Central memory CD8-positive, alpha-beta T cell (primary cell): Measurements from ENCODE around the gene UCP2.
A peak's percentile ranks its signal among the peaks of the same experiment; 100 is the strongest.

Experiments used
- ATAC-seq: fragments of 150-1000 bp; cut with Tn5 transposase; replicated peaks from 2 replicates; pipeline ENCODE4 v1.10.0; 2022; ENCODE audit warnings: mild to moderate bottlenecking, moderate FRiP score, moderate number of reproducible peaks; ENCODE audit not compliant: poor library complexity, severe bottlenecking; ENCODE audit errors: extremely low read depth
- DNase-seq, 2 donors: peaks; one replicate each; pipeline ENCODE4 v3.0.0; 2021; ENCODE audit warnings: low spot score in 2 of 2
- H3K27ac Mint-ChIP-seq: one replicate; pipeline ENCODE4 v1.8.0; 2022; ENCODE audit warnings: low read depth, mild to moderate bottlenecking, moderate library complexity, mixed read lengths
- H3K27me3 Mint-ChIP-seq: one replicate; pipeline ENCODE4 v1.8.0; 2022; ENCODE audit warnings: mixed read lengths
- H3K36me3 Mint-ChIP-seq: one replicate; pipeline ENCODE4 v1.8.0; 2022; ENCODE audit warnings: mild to moderate bottlenecking, moderate library complexity, mixed read lengths; ENCODE audit not compliant: insufficient read depth
- H3K4me1 Mint-ChIP-seq: one replicate; pipeline ENCODE4 v1.8.0; 2022; ENCODE audit warnings: mixed read lengths
- H3K4me3 Mint-ChIP-seq: one replicate; pipeline ENCODE4 v1.8.0; 2022; ENCODE audit warnings: mild to moderate bottlenecking, moderate library complexity, mixed read lengths
- H3K9me3 Mint-ChIP-seq: one replicate; pipeline ENCODE4 v1.8.0; 2022; ENCODE audit warnings: mixed read lengths

UCP2 gene

DNA sequence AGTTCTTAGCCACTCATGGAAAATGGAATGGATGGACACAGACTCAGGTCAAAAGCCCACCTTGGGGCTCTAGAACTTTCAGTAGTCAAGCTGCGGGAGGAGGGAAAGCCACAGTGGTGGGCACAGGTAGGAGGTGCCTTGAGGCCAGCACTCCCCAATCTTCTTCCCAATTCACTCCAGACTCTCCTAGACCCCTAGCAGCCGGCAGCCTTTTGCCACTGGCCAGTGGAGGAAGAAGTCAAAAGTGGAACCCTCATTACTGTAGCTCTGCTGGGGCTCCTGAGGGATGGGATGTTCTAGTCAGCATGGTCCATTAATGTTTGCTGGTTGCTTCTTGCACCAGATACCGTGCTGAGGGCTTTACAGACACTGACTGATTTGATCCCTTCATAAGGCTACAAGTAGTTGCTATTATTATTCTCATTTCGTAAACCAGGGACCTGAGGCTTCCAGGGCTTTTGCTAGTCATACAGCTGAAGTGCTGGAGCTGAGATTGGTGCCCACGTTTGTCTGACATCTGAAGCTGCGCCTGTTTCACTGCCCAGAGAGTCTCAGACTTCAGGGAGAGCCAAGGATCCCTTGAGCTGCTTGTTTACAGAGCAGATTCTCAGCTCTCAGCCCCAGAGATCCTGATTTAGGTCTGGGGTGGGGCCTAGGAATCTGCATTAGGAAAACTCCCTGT is 25.2 kb upstream of the UCP2 start:
- no peak for ATAC-seq
- peak overlapping the region; percentile 77 for H3K27ac Mint-ChIP-seq

GRCh38 chr11:74006743-74007304 is 24.2 kb upstream of the UCP2 start:
- ATAC-seq = no peak
- Mint-ChIP-seq H3K9me3 (no peaks in the 10 kb centered on the region), H3K27me3 (no peaks in the 10 kb centered on the region), H3K27ac (peak overlapping the region; percentile 77), H3K36me3 (peaks cover 9% of the 10 kb centered on the region), H3K4me3 (no peak overlapping the region), H3K4me1 (peaks cover 72% of the 10 kb centered on the region)
- DNase-seq = no peak

More for the DNA sequence above, 25.2 kb upstream of the UCP2 start:
- H3K36me3 Mint-ChIP-seq = peaks cover 7% of the 10 kb centered on the region
- H3K27me3 Mint-ChIP-seq = no peaks in the 10 kb centered on the region
- no peak for DNase-seq
- peak overlapping the region; percentile 23 for H3K4me3 Mint-ChIP-seq
- peaks cover 67% of the 10 kb centered on the region for H3K4me1 Mint-ChIP-seq
- no peaks in the 10 kb centered on the region for H3K9me3 Mint-ChIP-seq

GRCh38 chr11:74005721-74006517 is 23.3 kb upstream of the UCP2 start:
- H3K4me1 Mint-ChIP-seq = peaks cover 70% of the 10 kb centered on the region
- peaks cover 7% of the 10 kb centered on the region for H3K36me3 Mint-ChIP-seq
- ATAC-seq (no peak), DNase-seq (no peak)
- H3K27me3 Mint-ChIP-seq = no peaks in the 10 kb centered on the region
- H3K9me3 Mint-ChIP-seq = no peaks in the 10 kb centered on the region
- H3K27ac Mint-ChIP-seq = peak overlapping the region; percentile 95
- H3K4me3 Mint-ChIP-seq = peak overlapping the region; percentile 68

DNA sequence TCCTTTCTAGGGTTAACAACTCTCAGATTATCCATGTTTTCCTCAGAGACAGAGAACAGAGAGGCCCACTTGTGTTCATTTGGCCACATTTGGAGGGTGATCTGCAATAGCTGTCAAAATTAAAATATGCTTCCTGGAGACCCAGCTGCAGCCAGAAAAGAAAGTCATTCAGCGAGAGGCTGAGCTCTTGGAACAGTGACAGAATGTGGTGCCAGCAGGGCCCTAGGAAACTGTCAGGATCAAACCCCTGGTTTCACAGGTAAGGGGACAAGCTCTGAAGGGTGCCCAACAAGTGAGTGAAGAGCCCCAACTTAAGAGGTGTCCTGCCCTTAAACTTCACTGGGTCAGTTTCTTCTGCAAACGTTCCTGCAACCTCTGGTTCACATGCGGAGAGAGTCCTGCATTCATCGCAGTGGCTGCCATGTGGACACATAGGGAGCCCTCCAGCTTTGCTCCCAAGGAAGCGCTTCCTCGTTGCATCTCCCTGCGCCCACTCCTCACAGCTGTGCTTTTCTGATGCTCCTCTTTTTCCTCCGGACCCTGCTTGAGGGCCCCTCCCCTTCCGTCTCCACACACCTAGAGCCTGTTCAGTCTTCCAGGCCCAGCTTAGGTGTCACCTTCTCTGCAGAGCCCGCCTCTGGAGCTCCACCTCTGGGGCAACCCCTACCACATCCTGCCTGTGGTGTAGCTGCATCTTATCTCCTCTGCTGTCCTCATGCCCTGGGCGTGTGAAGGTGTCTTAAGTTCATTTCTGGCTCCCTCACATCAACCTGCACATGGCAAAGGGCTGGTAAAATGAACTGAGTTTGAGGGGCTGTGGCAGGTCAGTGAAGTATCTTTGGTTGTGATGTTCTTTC is 22.3 kb upstream of the UCP2 start:
- no peaks in the 10 kb centered on the region for H3K27me3 Mint-ChIP-seq
- peak overlapping the region; percentile 68 for H3K4me3 Mint-ChIP-seq
- H3K4me1 Mint-ChIP-seq = peaks cover 67% of the 10 kb centered on the region
- H3K27ac Mint-ChIP-seq = peak overlapping the region; percentile 95
- ATAC-seq = peak; percentile 100
- peak; percentile 73 to 81 for DNase-seq
- no peaks in the 10 kb centered on the region for H3K9me3 Mint-ChIP-seq
- peaks cover 7% of the 10 kb centered on the region for H3K36me3 Mint-ChIP-seq

DNA sequence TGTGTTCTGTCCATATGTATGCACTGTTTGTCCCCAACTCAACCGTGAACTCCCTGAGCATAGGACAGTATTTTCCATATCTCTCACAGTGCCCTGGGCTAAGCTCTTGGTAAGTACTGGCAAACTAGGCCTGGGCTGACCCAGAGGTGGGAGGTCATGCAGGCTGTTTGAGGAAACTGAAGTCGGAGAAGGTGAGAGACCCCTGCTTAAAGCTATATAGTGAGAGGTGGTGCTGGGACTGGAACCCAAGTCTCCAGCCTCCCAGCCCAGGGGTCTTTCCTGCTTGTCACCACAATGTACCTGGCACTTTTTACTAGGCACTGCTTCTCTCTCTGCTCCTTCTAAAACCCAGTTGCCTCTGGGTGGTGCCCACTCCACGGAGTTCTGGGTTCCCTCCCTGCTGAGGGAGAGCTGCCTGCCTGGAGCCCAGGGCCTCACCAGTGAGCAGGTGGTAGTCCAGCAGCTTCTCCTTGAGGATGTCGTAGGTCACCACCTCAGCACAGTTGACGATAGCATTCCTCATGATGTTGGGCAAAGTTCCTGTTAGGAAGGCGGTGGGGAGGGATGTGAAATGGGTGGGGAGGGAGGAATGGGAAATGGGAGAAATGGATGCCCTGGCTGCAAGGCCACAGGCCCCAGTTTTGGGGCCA is 21.5 kb upstream of the UCP2 start:
- peaks cover 7% of the 10 kb centered on the region for H3K36me3 Mint-ChIP-seq
- H3K9me3 Mint-ChIP-seq = no peaks in the 10 kb centered on the region
- H3K4me3 Mint-ChIP-seq = no peak overlapping the region
- DNase-seq = no peak
- peak overlapping the region; percentile 95 for H3K27ac Mint-ChIP-seq
- no peak for ATAC-seq
- no peaks in the 10 kb centered on the region for H3K27me3 Mint-ChIP-seq
- peaks cover 60% of the 10 kb centered on the region for H3K4me1 Mint-ChIP-seq

DNA sequence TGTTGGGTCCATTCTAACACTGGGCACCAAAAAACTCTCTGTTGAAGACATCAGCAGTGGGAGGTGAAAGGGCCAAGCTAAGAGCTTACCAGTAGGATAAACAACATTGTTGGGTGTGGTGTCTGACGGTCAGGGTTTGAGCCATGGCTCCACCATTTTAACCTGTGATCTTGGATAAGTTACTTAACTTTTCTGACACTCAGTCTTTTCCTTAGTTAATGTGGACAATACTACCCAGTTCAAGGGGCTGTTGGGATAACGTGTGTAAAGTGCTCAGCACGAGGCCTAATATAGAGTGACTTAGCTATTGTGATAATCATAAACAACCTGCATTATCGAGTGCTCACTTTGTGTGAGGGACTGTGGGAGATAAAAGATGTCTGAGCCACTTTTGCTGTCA is 20.2 kb upstream of the UCP2 start:
- Mint-ChIP-seq H3K4me1 (peaks cover 52% of the 10 kb centered on the region), H3K36me3 (peaks cover 7% of the 10 kb centered on the region), H3K4me3 (no peak overlapping the region), H3K9me3 (no peaks in the 10 kb centered on the region), H3K27ac (no peak overlapping the region), H3K27me3 (no peaks in the 10 kb centered on the region)
- DNase-seq (no peak), ATAC-seq (no peak)

DNA sequence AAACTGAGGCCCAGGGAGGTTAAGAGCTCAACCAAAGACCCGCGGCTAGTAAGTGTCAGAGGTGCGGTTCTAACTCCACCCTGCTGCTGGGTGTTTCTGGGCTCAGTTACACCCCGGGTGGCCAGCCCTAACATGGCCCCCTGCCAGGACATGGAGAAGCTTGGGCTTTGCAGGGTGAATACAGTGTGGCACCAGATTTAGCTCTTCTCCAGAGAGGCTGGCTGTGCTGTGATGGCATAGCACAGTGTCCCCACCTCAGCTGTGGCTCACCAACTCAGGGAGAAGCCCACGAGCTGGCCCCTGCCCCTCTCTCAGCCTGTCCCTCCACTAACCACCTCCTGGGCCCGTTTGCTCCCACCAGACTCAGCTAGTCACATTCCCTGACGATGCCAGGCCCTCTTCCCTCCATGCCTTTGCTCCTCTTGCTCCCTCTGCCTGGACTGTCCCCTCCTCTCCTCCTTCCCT is 19.2 kb upstream of the UCP2 start:
- H3K9me3 Mint-ChIP-seq = no peaks in the 10 kb centered on the region
- ATAC-seq (no peak), DNase-seq (no peak)
- peaks cover 9% of the 10 kb centered on the region for H3K36me3 Mint-ChIP-seq
- no peak overlapping the region for H3K4me3 Mint-ChIP-seq
- H3K4me1 Mint-ChIP-seq = peaks cover 61% of the 10 kb centered on the region
- H3K27ac Mint-ChIP-seq = peak overlapping the region; percentile 27
- H3K27me3 Mint-ChIP-seq = no peaks in the 10 kb centered on the region

DNA sequence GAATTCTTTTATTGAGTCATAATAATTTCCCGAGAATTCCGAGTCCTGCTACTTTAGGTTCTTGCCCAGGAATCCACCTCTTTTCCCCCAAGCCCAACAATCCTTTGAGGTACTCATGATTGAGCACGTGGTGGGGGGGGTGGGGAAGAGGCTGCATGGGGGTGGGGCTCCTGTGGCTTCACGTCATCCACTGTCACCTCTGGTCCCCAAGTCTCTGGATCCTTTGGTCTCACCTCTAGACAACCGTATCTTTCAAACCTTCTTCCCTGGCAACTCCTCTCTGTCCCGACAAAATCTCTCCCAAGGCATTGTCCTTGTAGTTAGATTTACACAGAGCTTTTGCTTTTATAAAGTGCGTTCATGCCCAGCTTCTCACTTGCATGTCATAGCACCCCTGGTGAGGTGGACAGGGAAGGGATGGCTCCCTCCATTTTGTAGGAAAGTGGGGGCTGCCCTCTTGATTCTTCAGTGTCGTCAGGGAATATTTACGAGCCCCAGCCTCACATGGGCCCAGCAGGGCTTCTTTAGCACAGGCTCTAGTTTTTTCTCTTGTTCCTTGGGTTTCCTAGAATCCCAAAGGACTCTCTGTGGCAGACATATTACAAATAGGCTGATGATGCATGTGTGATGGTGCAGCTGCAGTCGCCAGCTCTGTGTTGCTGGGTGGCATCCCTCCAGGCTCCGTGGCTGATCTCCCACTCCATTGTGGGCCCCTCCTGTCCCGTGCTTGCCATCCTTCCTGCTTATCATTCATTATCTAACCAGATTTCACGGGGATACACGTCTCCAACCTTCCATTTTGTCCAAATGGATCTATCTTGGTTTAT is 17.9 kb upstream of the UCP2 start:
- no peak for DNase-seq
- Mint-ChIP-seq H3K4me1 (peaks cover 63% of the 10 kb centered on the region), H3K9me3 (no peaks in the 10 kb centered on the region), H3K36me3 (peaks cover 15% of the 10 kb centered on the region), H3K4me3 (no peak overlapping the region), H3K27ac (no peak overlapping the region), H3K27me3 (no peaks in the 10 kb centered on the region)
- no peak for ATAC-seq

- H3K9me3 Mint-ChIP-seq = no peaks in the 10 kb centered on the region
- H3K27me3 Mint-ChIP-seq = no peaks in the 10 kb centered on the region
- no peak for ATAC-seq
- H3K4me3 Mint-ChIP-seq = no peak overlapping the region
- no peak for DNase-seq
- no peak overlapping the region for H3K27ac Mint-ChIP-seq
- H3K4me1 Mint-ChIP-seq = peaks cover 63% of the 10 kb centered on the region
- H3K36me3 Mint-ChIP-seq = peaks cover 19% of the 10 kb centered on the region
These were observed 17.1 kb upstream of the UCP2 start for GRCh38 chr11:73999581-74000306.

- H3K9me3 Mint-ChIP-seq = no peaks in the 10 kb centered on the region
- ATAC-seq = no peak
These were observed 16.4 kb upstream of the UCP2 start for GRCh38 chr11:73998846-73999575.

More at GRCh38 chr11:73998846-73999575, 16.4 kb upstream of the UCP2 start:
- no peak overlapping the region for H3K27ac Mint-ChIP-seq
- no peaks in the 10 kb centered on the region for H3K27me3 Mint-ChIP-seq
- peaks cover 19% of the 10 kb centered on the region for H3K36me3 Mint-ChIP-seq
- H3K4me3 Mint-ChIP-seq = no peak overlapping the region
- H3K4me1 Mint-ChIP-seq = peaks cover 57% of the 10 kb centered on the region
- DNase-seq = no peak
